GM12874 (cell line): ENCODE measurements around the gene CENPVL1.
"Not testable (repeated sequence)": the region's sequence is repeated elsewhere in the genome, so short reads cannot be mapped to it uniquely, and the experiment has no call there.

ENCODE experiments used
- CTCF ChIP-seq: IDR thresholded peaks from 2 replicates; pipeline ENCODE4 v1.5.1; 2011; ENCODE audit warnings: low read depth, mild to moderate bottlenecking, control low read depth, low read length, moderate library complexity; ENCODE audit not compliant: insufficient read depth

CENPVL1 gene

GRCh38 chrX:51710277-51711164, at the start of gene CENPVL1:
TSS of gene CENPVL1 (plus strand) at chrX:51710512. CDS start at chrX:51710512, 0 bp downstream.
- not testable (repeated sequence) for TF ChIP-seq CTCF

GRCh38 chrX:51665981-51666380, 44.3 kb upstream of the CENPVL1 start:
- no peak for TF ChIP-seq CTCF

GRCh38 chrX:51682720-51683062, 27.6 kb upstream of the CENPVL1 start, which contains the start of gene CENPVL2:
TSS of gene CENPVL2 (minus strand) at chrX:51682831. CDS start at chrX:51682831, 0 bp downstream.
- TF ChIP-seq CTCF = not testable (repeated sequence)

- TF ChIP-seq CTCF = no peak
These were observed 16.1 kb upstream of the CENPVL1 start for GRCh38 chrX:51694254-51694653.

GRCh38 chrX:51697397-51697796, 12.9 kb upstream of the CENPVL1 start:
- TF ChIP-seq CTCF = no peak

GRCh38 chrX:51728202-51728601, 17.9 kb downstream of the CENPVL1 start:
- TF ChIP-seq CTCF = no peak

- no peak for TF ChIP-seq CTCF
These were observed 26.8 kb downstream of the CENPVL1 start for GRCh38 chrX:51737091-51737490.
